Right lung (tissue), 10 donors: Measurements from ENCODE around the gene SPATA2L. TPM values are rescaled to one million over a fixed set of nuclear protein-coding genes. Genes with fewer than 3 reads are reported as not detected.

Source experiments
- DNase-seq, 2 donors: peaks; one replicate each; pipeline ENCODE4 v3.0.0-alpha.2; 2013
- long read RNA-seq, 8 donors: transcript quantifications; one replicate each; lab custom pipeline, GENCODE V29; 2026
- polyA plus RNA-seq, 5 donors: library from polyadenylated mRNA; unstranded; fragments of 120-200 nt; gene quantifications; one replicate each; pipeline versions ENCODE4 v1.2.1 to v1.2.3, GENCODE V29; 2013; ENCODE audit warnings: inconsistent platforms in 1 of 5, low replicate concordance in 1 of 5; ENCODE audit not compliant: insufficient read length in 5 of 5, insufficient read depth in 1 of 5

Gene SPATA2L, protein sequence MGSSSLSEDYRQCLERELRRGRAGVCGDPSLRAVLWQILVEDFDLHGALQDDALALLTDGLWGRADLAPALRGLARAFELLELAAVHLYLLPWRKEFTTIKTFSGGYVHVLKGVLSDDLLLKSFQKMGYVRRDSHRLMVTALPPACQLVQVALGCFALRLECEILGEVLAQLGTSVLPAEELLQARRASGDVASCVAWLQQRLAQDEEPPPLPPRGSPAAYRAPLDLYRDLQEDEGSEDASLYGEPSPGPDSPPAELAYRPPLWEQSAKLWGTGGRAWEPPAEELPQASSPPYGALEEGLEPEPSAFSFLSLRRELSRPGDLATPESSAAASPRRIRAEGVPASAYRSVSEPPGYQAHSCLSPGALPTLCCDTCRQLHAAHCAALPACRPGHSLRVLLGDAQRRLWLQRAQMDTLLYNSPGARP
- polyA plus RNA-seq: 1 to 10 TPM; 1.9 to 7.1 (median 3.4) TPM
- long read RNA-seq, donor 1, transcript SPATA2L-201 (3 exons, 2,335 nt): major isoform, 5 of 13 reads
- long read RNA-seq, donor 1, partial matches to known transcripts: 8 of 13 reads
- long read RNA-seq, donor 1, other reads (novel, unspliced or antisense): 0 of 13 reads
- long read RNA-seq, donor 2: 0 reads
- long read RNA-seq, donor 3, partial matches to known transcripts: 0 of 2 reads
- long read RNA-seq, donor 3, other reads (novel, unspliced or antisense): 0 of 2 reads
- long read RNA-seq, donor 4: 0 reads
- long read RNA-seq, donor 5, partial matches to known transcripts: 0 of 1 reads
- long read RNA-seq, donor 5, other reads (novel, unspliced or antisense): 0 of 1 reads
- long read RNA-seq, donor 6, partial matches to known transcripts: 0 of 3 reads
- long read RNA-seq, donor 6, other reads (novel, unspliced or antisense): 0 of 3 reads
- long read RNA-seq, donor 7, partial matches to known transcripts: 15 of 15 reads
- long read RNA-seq, donor 7, other reads (novel, unspliced or antisense): 0 of 15 reads
- long read RNA-seq, donor 8: 0 reads

DNA sequence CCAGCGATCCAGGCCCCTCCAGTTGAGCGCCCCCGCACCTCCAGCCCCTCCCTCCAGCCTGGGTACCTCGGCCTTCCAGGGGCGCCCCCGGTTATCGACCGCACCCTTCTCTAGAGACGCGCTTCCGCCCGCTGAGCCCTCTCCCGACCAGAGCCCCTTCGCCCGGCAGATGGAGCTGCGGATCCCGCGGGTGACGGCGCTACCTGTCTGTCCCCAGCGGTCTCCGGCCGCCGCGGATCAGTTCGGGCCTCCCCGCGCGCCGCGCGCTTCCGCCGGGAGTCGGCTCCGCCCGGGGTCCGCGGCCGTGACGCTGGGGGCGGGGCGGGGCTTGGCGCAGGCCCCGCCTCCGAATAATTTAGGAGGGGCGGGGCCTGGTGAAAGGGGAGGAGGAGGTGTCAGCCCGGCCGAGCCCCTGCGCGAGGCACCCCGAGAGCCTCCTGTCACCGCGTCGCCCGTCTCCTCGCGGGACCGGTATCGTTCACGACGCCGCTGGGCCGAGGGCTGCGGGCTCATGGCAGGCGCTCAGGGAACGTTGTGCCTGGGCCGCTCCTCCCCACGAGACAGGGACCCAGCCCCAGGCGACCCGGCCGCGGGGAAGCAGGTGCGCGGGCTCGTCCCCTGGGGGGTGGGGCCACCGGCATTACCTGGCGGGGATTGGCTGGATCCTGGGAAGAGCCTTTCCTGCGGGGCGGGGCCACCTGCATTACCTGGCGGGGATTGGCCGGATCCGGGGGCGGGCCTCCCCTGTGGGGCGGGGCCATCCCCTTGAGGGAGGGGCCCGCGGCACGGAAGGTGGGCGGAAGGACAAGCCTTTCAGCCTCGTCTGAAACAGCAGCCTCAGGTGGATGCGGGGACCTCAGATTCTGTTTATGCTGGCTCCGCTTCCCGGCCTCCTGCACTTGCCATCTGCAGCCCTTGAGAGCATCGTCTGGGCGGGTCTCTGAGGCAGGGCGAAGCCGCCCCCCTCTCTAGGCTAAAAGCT lies at the start of gene SPATA2L:
Gene SPATA2L, minus strand, starts transcription at position 281 of the 982 bp plus-strand sequence. CDS start 473 bp downstream, outside the sequence.
- peak; percentile 85 to 87 for DNase-seq

DNA sequence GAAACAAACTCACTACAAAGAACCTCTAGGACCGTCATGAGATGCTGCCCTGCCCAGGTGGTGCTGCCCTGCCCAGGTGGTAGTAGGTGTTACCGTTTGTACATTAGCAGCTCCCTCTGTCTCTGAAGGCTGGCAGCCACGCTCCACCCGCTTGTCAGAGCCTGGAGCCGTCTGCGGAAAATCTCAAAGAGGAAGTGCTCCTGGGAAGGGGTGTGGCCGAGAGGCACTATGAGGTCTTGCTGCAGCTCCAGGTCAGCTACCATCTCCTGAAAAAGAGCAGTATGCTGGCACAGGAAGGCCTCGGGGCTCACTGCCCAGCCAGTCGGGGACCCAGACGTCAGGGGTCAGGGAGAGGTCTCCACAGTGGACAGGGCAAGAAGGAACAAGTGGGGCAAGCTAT lies 48.1 kb upstream of the SPATA2L start:
- no peak for DNase-seq

DNA sequence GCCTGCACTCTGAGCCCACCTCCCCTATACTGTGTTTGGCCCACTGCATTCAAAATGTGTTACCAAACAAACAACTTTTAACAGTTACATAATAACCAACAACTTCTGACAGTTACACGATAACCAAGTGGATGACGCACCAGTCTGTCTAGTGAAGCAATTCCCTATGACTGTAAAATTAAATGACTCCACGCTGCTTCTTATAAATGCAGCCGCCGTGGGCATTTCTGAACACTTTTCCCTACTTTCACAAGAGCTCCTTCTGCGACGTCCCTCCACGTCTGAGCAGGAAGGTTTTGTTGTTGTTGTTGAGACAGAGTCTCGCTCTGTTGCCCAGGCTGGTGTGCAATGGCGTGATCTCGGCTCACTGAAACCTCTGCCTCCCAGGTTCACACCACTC lies 47.4 kb upstream of the SPATA2L start:
- DNase-seq: no peak

DNA sequence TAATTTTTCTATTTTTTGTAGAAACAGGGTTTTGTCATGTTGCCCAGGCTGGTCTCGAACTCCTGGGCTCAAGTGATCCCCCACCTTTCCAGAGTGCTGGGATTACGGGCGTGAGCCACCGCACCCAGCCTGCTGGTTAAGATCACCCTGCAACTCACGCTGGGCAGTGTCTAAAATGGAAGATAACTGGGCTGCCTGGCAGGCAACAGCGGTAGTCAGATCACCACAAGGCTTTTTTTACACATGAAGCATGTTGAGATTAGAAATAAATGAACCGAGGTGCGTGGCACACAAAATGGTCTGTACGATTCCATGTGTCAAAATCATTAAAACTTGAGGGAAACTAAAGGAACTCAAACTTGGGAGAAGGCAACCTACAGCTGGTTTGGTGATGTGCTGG lies 46.6 kb upstream of the SPATA2L start:
- no peak for DNase-seq

DNA sequence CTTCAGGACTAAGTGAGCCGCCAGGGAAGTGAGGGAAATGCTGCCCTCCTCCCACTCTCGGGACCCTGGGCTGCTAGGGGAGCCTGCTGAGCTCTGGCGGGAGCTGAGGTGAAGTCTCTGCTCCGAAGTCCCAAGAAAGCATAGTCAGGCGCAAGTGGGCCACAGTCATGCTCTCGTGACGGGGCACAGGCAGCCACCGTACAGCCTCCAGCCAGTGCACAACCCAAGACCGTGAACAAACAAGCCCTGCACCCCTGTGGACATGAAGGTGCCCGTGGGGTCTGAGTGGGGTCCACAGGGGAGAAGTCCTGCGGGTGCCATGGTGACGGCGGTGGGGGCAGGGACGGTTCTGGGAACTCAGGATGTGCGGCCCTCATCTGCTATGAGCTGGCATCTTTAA lies 44.5 kb upstream of the SPATA2L start:
- no peak for DNase-seq

DNA sequence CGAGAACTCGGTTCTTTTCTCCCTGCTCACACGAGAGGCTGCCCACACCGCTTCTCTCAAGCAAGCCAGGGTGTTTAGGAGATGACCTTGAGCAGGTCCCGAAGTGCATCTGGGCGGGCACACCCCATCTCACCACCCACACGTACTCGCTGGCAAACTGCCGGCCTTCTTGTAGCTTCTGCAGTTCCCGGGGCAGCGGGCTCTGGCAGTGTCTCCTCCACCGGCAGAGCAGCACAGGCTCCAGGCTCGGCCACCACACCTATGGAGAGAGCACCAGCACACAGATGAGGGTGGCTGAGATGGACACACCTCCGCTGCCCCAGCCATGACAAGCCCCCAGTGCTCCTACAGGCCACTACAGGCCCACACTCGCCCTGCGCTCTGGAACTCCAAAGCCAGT lies 43.3 kb upstream of the SPATA2L start:
- DNase-seq: no peak

DNA sequence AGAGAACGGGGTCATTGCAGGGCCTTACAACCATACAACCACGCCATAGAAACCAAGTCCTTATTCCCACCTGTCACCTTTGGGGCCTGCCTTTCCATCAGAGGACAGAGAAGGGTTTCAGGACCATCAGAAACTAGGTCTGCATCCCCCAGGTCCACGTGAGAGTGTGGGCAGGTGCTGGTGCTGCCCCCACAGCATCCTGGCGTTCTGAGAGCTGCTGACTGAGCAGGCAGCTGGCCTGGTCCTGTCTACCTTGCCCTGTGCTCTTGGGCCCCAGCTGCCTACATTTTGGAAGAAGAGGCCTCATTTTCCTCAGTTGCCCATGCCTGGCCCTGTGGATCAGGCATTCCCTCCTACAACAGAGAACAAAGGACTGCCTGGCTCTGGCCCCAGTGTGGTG lies 41.4 kb upstream of the SPATA2L start:
- DNase-seq: no peak

DNA sequence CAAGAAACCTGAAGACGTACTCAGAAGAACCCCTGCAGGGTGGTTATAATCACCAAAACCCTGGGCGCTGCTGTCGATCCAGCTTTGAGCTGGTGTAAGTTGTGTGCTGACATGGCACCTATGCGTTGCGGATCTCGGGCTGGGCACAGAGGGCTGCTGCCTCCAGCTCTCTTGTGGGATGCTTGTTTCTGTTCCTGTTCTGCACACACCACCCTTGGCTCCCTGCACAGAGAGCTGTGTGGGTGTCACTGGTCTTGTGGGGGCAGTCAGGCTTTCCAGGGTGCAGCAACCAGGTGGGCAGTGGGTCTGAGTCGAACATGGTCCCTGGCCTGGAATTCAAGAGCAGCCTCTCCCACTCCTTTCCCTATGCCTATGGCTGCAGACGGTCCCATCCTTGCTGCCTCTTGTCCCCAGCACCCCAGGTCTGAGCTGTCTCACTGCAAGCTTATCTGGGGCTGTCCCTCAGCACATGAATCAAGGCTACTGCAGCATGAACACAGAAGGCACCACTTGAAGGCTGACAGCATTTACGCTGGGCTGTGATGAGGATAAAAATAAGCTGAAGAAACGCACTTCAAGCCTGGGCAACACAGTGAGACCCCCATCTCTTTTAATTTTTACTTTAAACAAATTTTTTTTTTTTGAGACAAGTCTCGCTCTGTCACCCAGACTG lies 40.0 kb upstream of the SPATA2L start:
- no peak for DNase-seq

DNA sequence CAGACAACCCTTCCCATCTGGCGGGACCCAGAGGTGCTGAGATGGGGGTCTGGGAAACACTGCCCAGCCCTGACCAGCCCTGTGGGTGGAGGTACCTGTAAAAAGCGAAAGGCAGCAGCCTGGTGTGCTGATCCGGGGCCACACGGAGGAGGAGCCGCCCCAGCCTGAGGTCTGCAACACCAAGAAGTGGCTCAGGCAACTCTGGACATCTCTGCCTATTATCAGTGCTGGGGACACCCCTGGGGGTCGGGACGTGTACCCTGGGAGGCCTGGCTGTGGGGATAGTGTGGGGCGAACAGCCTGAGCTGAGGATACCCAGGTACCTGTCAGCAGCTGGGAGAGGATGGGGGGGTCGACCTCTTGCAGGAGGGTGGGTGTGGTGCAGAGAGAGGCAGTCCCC lies 37.9 kb upstream of the SPATA2L start:
- DNase-seq: no peak

DNA sequence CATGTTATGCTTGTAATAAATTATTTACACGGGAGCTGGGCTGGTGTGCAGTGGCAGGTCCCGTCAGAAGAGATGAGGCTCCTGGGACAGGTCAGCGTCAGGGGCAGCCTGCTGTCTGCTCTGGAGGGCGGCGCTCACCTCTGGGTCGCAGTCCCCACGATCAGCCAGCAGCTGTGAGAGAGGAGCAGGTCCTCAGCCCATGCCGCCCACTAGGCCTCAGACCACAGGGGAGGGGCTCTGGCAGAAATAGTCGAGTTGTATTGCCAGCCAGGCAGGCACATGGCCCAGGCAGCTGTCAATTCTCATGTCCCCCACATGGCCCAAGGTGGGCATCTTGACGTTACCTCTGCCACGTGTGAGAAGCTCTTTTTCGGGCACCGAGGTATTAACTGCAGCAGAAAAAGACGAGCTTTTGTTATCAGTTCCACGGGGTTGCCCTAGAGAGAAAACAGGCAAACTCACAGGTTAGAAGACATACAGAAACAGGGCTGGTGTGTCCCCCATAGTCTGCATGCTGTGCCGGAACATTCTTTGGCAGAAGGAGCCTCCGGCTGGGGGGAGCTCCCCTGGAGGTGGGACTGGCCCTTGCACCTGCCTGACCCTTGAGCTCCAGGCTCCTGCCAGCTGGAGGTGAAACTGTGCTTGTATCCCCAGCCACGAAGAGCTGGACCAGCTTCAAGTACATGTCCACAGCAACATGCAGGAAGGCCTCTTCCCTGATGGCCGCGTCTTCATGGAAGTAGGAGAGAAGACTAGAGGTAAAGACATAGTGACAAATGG lies 37.2 kb upstream of the SPATA2L start:
- no peak for DNase-seq

DNA sequence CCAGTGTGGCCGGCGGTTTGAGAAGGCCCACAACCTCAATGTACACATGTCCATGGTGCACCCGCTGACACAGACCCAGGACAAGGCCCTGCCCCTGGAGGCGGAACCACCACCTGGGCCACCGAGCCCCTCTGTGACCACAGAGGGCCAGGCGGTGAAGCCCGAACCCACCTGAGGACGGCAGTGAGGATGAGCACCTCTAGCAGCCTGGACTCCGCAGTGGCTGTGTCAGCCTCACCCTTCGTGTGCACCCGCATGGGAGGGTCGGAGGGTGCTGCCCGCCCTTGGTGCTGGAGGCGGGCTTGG lies 36.5 kb upstream of the SPATA2L start:
- no peak for DNase-seq

DNA sequence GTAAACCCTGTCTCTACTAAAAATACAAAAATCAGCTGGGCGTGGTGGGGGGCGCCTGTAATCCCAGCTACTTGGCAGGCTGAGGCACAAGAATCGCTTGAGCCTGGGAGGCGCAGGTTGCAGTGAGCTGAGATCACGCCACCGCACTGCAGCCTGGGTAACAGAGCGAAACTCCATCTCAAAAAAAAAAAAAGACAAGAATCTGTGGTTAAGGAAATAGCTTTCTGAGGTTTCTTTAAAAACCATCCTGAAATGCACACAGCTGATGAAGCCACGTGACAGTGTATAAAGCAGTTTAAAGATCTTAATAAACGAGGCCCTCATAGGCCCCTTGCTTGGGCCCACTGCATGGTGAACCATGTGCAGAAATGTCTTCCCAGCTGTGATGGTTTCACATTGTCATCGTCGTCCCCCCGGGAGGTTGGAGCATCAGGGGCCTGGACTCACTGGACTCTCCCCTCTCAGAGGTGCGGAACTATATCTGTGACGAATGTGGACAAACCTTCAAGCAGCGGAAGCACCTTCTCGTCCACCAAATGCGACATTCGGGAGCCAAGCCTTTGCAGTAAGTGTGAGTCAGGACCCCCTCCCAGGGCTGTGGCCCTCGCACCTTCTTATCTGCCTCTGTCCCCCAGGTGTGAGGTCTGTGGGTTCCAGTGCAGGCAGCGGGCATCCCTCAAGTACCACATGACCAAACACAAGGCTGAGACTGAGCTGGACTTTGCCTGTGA lies 36.0 kb upstream of the SPATA2L start:
- DNase-seq: no peak

DNA sequence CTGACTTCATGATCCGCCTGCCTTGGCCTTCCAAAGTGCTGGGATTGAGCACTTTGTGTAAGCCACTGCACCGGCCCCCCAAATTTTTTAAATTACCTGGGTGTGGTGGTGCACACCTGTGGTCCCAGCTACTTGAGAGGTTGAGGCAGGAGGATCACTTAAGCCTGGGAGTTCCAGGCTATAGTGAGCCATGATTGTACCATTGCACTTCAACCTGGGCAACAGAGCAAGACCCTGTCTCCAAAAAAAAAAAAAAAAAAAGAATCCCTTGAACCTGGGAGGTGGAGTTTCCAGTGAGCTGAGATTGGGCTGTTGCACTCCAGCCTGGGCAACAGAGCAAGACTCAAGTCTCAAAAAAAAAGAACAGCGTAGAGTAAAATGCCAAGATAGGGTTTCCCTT lies 35.0 kb upstream of the SPATA2L start:
- DNase-seq: no peak

DNA sequence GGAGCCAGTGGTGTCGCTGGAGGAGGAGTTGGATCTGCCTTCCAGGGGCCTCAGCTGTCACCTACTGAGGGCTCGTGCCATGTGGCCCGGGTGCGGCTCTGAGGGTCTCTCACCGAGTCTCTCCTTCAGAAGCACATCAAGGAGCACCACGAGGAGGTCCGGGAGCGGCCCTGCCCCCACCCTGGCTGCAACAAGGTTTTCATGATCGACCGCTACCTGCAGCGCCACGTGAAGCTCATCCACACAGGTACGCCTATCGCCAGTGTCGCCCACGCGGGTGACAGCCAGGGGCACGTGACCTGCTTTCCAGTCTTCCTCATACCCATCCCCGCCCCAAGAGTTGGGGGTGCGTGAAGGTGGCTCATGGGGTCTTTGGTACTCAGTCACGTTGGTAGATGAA lies 32.3 kb upstream of the SPATA2L start:
- no peak for DNase-seq

DNA sequence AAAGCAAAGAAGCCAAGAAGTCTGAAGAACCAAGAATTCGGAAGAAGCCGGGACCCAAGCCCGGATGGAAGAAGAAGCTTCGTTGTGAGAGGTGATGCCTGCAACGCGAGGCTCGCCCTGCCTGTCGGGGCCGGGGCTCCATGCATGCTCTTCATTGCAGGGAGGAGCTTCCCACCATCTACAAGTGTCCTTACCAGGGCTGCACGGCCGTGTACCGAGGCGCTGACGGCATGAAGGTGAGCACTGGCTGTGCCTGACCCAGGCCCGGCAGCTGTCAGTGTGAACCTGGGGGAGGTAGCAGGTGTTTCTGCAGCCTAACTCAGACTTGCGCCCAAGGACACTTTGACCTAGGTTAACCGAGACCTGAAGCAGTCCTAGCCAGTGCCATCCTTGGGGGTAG lies 31.8 kb upstream of the SPATA2L start:
- DNase-seq: no peak

DNA sequence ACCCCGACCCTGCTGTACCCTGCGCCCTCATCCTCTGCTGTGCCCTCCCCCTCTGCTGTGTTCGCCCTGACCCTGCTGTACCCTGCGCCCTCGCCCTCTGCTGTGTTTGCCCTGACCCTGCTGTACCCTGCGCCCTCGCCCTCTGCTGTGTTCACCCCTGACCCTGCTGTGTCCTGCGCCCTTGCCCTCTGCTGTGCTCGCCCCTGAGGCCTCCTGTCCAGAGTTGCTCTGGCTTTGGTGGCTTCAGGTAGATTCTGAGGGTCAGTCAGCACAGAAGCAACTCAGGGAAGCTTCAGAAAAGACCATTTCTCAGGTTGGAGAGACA lies 31.4 kb upstream of the SPATA2L start:
- no peak for DNase-seq

DNA sequence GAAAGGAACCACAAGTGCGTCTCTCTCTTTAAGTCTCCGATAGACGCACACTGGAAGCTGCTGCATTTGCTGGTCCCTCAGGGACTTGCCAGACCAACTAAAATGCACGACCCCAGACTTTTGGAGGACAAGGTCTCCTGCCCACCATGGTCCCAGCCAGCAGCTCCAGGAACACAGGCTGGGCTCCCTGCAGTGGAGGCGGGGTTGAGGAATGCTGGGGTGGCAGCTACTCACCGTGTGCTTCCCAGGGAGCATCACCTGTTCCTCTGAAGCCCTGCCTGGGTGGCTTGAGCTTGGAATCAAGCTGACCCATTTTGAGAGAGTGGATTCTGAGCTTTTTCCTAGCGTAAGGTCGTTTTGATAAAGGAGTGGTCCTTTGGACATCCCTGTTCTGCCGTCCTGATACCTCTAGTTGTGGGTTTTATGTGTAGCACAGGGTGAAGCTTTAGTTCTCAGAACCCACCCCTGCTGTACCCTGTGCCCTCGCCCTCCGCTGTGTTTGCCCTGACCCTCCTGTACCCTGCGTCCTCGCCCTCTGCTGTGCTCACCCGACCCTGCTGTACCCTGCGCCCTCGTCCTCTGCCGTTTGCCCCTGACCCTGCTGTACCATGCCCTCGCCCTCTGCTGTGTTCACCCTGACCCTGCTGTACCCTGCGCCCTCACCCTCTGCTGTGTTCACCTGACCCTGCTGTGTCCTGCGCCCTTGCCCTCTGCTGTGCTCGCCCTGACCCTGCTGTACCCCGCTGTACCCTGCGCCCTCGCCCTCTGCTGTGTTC lies 30.8 kb upstream of the SPATA2L start:
- DNase-seq: no peak

DNA sequence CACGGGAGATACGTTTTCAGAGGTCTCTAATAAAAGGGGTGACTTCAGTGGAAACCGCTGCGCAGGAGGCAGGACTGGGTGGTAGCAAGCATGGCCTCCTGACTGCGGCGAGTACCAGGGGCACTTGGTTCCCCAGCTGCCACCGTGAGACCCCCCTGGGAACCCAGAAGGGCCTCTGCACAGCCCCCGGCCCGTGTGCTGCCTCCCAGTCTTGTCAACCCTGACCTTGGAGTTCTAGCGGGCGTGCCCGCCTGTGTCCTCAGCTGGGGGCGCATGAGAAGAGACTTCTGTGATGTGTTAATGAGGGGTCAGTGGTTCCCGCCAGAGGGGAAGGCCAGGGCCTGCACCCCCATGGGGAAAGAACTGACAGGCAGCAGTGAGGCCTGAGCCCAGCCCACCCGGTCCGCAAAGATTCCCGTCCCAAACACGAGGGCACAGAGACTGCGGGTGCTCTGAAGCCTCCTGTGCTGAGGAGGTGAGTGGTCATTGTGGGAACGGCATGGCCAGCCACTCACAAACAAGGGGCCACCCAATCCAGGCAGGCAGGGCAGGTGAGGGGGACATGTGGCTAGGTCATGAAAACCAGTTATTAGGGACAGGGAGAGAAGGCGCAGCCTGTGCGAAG lies 29.2 kb upstream of the SPATA2L start:
- DNase-seq: no peak
